ENCODE data around the gene CALCR. TPM values are rescaled to one million over a fixed set of nuclear protein-coding genes. Genes with fewer than 3 reads are reported as not detected.

Gene CALCR
- total RNA-seq, 1 donor: not detected

DNA sequence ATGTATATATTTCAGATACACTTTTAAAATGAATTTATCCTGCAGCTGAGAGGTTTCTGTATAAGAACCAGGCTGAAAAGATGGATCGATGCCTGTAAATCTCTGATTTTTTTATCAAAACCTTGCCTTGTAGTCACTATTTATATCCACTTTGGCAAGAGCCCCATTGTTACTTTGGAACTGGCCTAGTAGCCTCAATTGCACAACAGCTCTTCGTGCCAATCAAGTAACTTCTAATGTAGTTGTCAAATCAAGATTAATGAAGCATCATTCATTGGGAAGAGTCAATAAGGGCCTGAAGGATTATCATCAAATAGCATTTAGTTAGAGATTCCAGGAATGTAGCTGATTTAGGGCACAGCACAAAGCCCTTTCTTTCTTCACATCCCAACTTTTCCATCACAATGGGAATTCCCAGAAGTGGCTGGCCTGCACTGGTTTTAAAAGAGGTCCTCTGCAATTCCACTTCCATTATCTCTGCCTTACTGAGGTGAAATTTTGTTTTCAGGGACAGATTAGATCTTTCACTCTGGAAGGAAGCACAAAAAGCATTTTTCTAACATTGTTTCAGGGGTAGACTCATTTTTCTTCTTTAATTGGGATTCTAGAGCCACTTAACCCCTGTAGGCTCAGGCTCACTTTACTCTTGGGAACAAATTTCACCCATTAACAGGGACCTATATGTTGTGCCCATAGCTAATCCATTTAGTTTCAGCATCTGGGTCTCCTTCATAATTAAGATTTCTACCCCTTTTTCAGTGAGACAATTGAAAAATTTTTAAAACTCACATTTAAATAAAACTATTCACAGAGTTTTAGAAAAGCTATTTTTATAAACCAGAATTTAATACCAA is 97.8 kb downstream of the CALCR start:
- H3K4me3 ChIP-seq (ENCODE audit: low read depth, low read length): no peak overlapping the region
- no peak for DNase-seq (ENCODE audit: low read depth)
- TF ChIP-seq, protein P1, sequence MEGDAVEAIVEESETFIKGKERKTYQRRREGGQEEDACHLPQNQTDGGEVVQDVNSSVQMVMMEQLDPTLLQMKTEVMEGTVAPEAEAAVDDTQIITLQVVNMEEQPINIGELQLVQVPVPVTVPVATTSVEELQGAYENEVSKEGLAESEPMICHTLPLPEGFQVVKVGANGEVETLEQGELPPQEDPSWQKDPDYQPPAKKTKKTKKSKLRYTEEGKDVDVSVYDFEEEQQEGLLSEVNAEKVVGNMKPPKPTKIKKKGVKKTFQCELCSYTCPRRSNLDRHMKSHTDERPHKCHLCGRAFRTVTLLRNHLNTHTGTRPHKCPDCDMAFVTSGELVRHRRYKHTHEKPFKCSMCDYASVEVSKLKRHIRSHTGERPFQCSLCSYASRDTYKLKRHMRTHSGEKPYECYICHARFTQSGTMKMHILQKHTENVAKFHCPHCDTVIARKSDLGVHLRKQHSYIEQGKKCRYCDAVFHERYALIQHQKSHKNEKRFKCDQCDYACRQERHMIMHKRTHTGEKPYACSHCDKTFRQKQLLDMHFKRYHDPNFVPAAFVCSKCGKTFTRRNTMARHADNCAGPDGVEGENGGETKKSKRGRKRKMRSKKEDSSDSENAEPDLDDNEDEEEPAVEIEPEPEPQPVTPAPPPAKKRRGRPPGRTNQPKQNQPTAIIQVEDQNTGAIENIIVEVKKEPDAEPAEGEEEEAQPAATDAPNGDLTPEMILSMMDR (IDR thresholded peaks at IDR 0.05; ENCODE audit: insufficient read depth, low read depth, low read length): no peak

DNA sequence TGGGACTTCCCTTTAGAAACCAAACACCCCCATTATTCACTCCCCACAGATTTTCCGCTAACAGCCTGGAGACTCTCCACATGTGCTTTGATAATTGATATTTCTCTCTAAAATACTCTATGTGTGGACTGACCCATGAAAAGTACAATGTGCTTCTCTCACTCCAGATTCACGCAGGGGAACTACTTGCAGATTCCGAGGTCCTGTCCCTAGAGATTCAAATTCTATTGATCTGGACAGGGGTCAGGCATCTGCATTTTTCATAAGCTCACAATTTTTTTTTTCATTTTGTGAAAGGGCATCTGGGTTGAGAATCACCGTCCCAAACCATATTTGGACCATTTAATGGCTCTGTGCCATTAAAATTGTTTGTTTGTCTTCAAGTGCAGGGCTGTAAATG is 98.7 kb downstream of the CALCR start:
- DNase-seq (ENCODE audit: low read depth): no peak
- TF ChIP-seq, protein P1 (IDR thresholded peaks at IDR 0.05; ENCODE audit: insufficient read depth, low read depth, low read length): no peak

DNA sequence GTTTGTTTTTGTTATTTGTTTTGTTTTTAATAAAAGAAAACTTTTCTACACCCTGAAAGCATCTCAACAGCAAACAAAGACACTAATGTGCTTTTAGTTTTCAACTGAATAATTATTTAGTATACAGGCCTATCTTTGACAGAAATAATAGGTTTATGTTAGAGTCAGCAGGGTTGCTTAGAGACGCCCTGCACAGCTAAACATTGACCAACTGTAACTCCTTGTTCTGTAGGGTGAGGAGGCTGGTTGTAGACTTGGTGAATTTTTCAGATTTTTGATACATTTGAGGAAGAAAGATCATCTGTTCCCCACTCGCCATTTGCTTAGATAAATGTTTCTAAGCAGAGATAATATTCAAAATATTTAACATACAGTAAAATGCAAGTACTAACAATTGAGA is 103.1 kb downstream of the CALCR start:
- TF ChIP-seq, protein P1 (IDR thresholded peaks at IDR 0.05; ENCODE audit: insufficient read depth, low read depth, low read length): no peak
- no peak for DNase-seq (ENCODE audit: low read depth)
- H3K4me3 ChIP-seq (ENCODE audit: low read depth, low read length): no peak overlapping the region

More for the DNA sequence above, 98.7 kb downstream of the CALCR start:
- no peak overlapping the region for H3K4me3 ChIP-seq (ENCODE audit: low read depth, low read length)

DNA sequence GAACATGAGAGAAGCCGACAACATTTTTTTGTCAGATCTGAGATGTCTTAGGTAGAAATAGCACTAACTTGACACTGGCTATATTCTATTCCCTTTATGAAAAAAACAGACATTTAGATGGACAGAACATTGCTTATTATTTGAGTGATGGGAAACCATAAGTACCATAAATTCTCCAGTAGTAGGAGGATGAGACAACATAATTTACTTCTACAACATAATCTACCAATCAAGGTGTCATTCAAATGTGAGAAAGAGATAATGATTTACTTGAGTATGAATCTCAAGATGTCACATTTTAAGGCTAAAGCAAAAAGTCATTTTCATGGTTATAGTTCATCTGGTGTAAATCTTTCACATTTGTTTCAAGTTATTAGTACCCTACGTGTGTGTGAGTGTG is 110.8 kb downstream of the CALCR start:
- DNase-seq (ENCODE audit: low read depth): no peak
- TF ChIP-seq, protein P1 (IDR thresholded peaks at IDR 0.05; ENCODE audit: insufficient read depth, low read depth, low read length): no peak
- H3K4me3 ChIP-seq (ENCODE audit: low read depth, low read length): no peak overlapping the region

DNA sequence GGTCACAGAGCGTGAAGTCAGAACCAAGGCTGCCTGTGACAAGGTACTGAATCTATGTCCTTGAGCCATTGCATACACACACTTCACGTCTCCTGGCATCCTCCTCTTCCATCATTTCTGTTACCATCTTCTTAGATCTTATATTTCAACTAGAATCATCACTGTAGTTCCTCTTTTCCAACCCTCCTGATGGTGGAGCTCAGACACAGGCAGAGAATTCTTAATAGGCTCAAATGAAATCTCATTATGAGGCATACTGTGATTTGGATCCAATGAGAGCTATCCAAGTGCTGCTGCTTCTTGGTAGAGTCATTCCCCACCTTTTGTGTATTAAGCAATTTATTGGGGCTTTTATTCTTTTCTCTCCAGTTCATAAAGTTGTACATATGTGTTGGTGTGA is 113.2 kb downstream of the CALCR start:
- H3K4me3 ChIP-seq (ENCODE audit: low read depth, low read length): no peak overlapping the region
- no peak for DNase-seq (ENCODE audit: low read depth)
- TF ChIP-seq, protein P1 (IDR thresholded peaks at IDR 0.05; ENCODE audit: insufficient read depth, low read depth, low read length): no peak

DNA sequence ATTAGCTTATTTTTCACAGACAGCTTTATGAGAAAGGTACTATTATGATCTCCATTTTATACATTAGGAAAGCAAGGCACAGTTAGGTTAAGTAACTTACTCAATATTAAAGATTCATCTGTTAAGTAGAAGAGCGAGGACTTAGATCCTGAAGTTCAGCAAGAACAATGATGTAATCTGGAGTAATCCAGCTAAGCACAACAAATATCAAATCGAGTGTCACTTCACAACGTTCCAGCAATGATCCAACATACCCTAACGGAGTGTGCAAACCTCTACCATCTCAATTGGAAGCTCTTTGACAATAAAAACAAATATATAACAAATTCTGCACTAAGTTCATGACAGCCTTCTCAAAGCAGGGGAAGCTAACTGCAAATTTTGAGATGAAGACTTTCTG is 121.3 kb downstream of the CALCR start:
- no peak overlapping the region for H3K4me3 ChIP-seq (ENCODE audit: low read depth, low read length)
- TF ChIP-seq, protein P1 (IDR thresholded peaks at IDR 0.05; ENCODE audit: insufficient read depth, low read depth, low read length): no peak
- no peak for DNase-seq (ENCODE audit: low read depth)

All from fibroblast of villous mesenchyme (primary cell).